H1 (cell line): ENCODE measurements around the gene LIMA1. TPM values are rescaled to one million over a fixed set of nuclear protein-coding genes. Genes with fewer than 3 reads are reported as not detected.

Experiments
- CTCF ChIA-PET: fragments of 300-600 bp; sonication (Branson Sonifier 250); formaldehyde crosslinking; loops from one replicate; lab custom pipeline; 2021; ENCODE audit not compliant: partially characterized antibody; lab: Charles Lee
- POLR2A ChIA-PET: fragments of 300-600 bp; sonication (Branson Sonifier 250); formaldehyde crosslinking; loops from one replicate; lab custom pipeline; 2021; ENCODE audit warnings: inconsistent platforms; ENCODE audit not compliant: partially characterized antibody; lab: Charles Lee
- DNase-seq, 2 experiments: peaks; one replicate each; pipeline versions ENCODE4 v3.0.0 to v3.0.0-alpha.2; 2010 to 2022; ENCODE audit warnings: low spot score in 2 of 2, low read depth in 1 of 2, mixed read lengths in 1 of 2
- FAIRE-seq: peaks from 2 replicates; lab custom pipeline; 2011; peaks lifted over from hg19 to GRCh38; lab: Jason Lieb, UNC
- H2AFZ ChIP-seq: 2 replicates; pipeline ENCODE4 v1.8.1; 2012; ENCODE audit warnings: low read length, inconsistent platforms
- H2AK5ac ChIP-seq: 2 replicates; pipeline ENCODE4 v1.6.1; 2013; ENCODE audit warnings: low read depth, low read length
- H2BK120ac ChIP-seq: replicated peaks from 2 replicates; pipeline ENCODE3; 2013; ENCODE audit warnings: low read depth, low read length, inconsistent platforms
- H2BK12ac ChIP-seq: 2 replicates; pipeline ENCODE4 v1.6.1; 2013; ENCODE audit warnings: low read depth, low read length
- H2BK15ac ChIP-seq: 2 replicates; pipeline ENCODE4 v1.6.1; 2013; ENCODE audit warnings: low read length
- H2BK20ac ChIP-seq: 2 replicates; pipeline ENCODE4 v1.6.1; 2013; ENCODE audit warnings: low read length
- H2BK5ac ChIP-seq: 2 replicates; pipeline ENCODE4 v1.6.1; 2013; ENCODE audit warnings: low read depth, low read length
- H3K14ac ChIP-seq: 2 replicates; pipeline ENCODE4 v1.6.1; 2013; ENCODE audit warnings: inconsistent platforms; ENCODE audit not compliant: insufficient read length
- H3K18ac ChIP-seq: 2 replicates; pipeline ENCODE4 v1.6.1; 2013; ENCODE audit warnings: low read length; ENCODE audit errors: extremely low read depth
- H3K23ac ChIP-seq: 2 replicates; pipeline ENCODE4 v1.6.1; 2013; ENCODE audit warnings: inconsistent platforms; ENCODE audit not compliant: insufficient read length
- H3K23me2 ChIP-seq: 2 replicates; pipeline ENCODE4 v1.6.1; 2013; ENCODE audit warnings: low read depth, low read length
- H3K27ac ChIP-seq: 2 replicates; pipeline ENCODE4 v1.6.1; 2011; ENCODE audit warnings: low read depth, low read length, inconsistent platforms
- H3K27me3 ChIP-seq, 4 experiments: replicated peaks in 1 of 4; 1 replicate in 1 of 4; 2 replicates in 3 of 4; pipeline versions ENCODE4 v1.6.1 to v1.8.1; 2011 to 2013; ENCODE audit warnings: low read length in 3 of 4, mild to moderate bottlenecking in 3 of 4, inconsistent platforms in 2 of 4, mixed read lengths in 2 of 4, moderate library complexity in 1 of 4; ENCODE audit not compliant: control insufficient read depth in 3 of 4, insufficient read depth in 3 of 4; ENCODE audit errors: extremely low read depth in 1 of 4
- H3K36me3 ChIP-seq, 4 experiments: 2 replicates each; pipeline versions ENCODE4 v1.6.1 to v1.8.1; 2011 to 2013; ENCODE audit warnings: mild to moderate bottlenecking in 4 of 4, low read length in 3 of 4, moderate library complexity in 2 of 4, control low read depth in 1 of 4, inconsistent platforms in 1 of 4; ENCODE audit not compliant: insufficient read depth in 4 of 4, control insufficient read depth in 2 of 4
- H3K4ac ChIP-seq: replicated peaks from 2 replicates; pipeline ENCODE3; 2013; ENCODE audit warnings: low read length, low read depth, mixed read lengths, inconsistent platforms; ENCODE audit not compliant: insufficient read length
- H3K4me1 ChIP-seq, 4 experiments: replicated peaks in 1 of 4; 1 replicate in 1 of 4; 2 replicates in 3 of 4; pipeline versions ENCODE4 v1.6.1 to v1.8.1; 2011 to 2013; ENCODE audit warnings: low read length in 3 of 4, inconsistent platforms in 2 of 4, mixed read lengths in 1 of 4; ENCODE audit not compliant: insufficient read depth in 4 of 4, control insufficient read depth in 3 of 4
- H3K4me2 ChIP-seq, 2 experiments: 2 replicates each; pipeline versions ENCODE4 v1.6.1 to v1.8.1; 2011 to 2013; ENCODE audit warnings: low read depth in 2 of 2, low read length in 2 of 2, control low read depth in 1 of 2, inconsistent platforms in 1 of 2, mild to moderate bottlenecking in 1 of 2; ENCODE audit not compliant: insufficient read depth in 1 of 2
- H3K4me3 ChIP-seq, 4 experiments: fragments of 200-600, 300-600 bp in 1 of 4; sonication (generic), shearing (Covaris generic), sonication (Bioruptor Twin) in 1 of 4; 2 replicates each; pipeline versions ENCODE4 v1.5.1 to v1.8.1; 2011 to 2016; ENCODE audit warnings: low read length in 4 of 4, low read depth in 3 of 4, control low read depth in 2 of 4, inconsistent platforms in 2 of 4, mild to moderate bottlenecking in 2 of 4, mixed read lengths in 1 of 4, moderate library complexity in 1 of 4; ENCODE audit not compliant: insufficient read depth in 2 of 4; ENCODE audit errors: extremely low read depth in 1 of 4
- H3K56ac ChIP-seq: replicated peaks from 2 replicates; pipeline ENCODE3; 2013; ENCODE audit warnings: low read depth, mild to moderate bottlenecking, mixed read lengths, low read length, inconsistent platforms; ENCODE audit not compliant: insufficient read length
- H3K79me1 ChIP-seq: 2 replicates; pipeline ENCODE4 v1.6.1; 2013; ENCODE audit warnings: low read depth, low read length, control low read depth
- H3K79me2 ChIP-seq, 2 experiments: 2 replicates each; pipeline versions ENCODE4 v1.6.1 to v1.8.1; 2012 to 2013; ENCODE audit warnings: low read length in 2 of 2, mild to moderate bottlenecking in 2 of 2, inconsistent platforms in 1 of 2; ENCODE audit not compliant: insufficient read depth in 2 of 2, control insufficient read depth in 1 of 2
- H3K9ac ChIP-seq, 4 experiments: replicated peaks in 1 of 4; 1 replicate in 1 of 4; 2 replicates in 3 of 4; pipeline versions ENCODE4 v1.6.1 to v1.8.1; 2011 to 2013; ENCODE audit warnings: low read depth in 3 of 4, low read length in 3 of 4, control low read depth in 2 of 4, mild to moderate bottlenecking in 2 of 4, moderate library complexity in 2 of 4, inconsistent platforms in 1 of 4; ENCODE audit errors: extremely low read depth in 1 of 4
- H3K9me3 ChIP-seq, 2 experiments: 2 replicates each; pipeline versions ENCODE4 v1.6.1 to v1.8.1; 2012 to 2013; ENCODE audit warnings: mild to moderate bottlenecking in 2 of 2, moderate library complexity in 2 of 2, control low read depth in 1 of 2, inconsistent platforms in 1 of 2, low read depth in 1 of 2, low read length in 1 of 2, mixed read lengths in 1 of 2; ENCODE audit not compliant: insufficient read depth in 2 of 2
- H4K20me1 ChIP-seq, 2 experiments: replicated peaks in 1 of 2; 2 replicates each; pipeline versions ENCODE3 to v1.8.1; 2011 to 2013; ENCODE audit warnings: inconsistent platforms in 2 of 2, low read length in 2 of 2, mild to moderate bottlenecking in 1 of 2; ENCODE audit not compliant: insufficient read depth in 2 of 2, control insufficient read depth in 1 of 2
- H4K5ac ChIP-seq: 2 replicates; pipeline ENCODE4 v1.6.1; 2013; ENCODE audit warnings: low read length, low read depth, mixed read lengths, inconsistent platforms; ENCODE audit not compliant: insufficient read length
- H4K8ac ChIP-seq: 2 replicates; pipeline ENCODE4 v1.8.0; 2013; ENCODE audit warnings: mild to moderate bottlenecking, moderate library complexity, low read length, inconsistent platforms; ENCODE audit not compliant: insufficient read depth; ENCODE audit errors: extremely low read depth
- H4K91ac ChIP-seq: replicated peaks from 2 replicates; pipeline ENCODE3; 2013; ENCODE audit warnings: low read length, mixed read lengths, inconsistent platforms; ENCODE audit not compliant: insufficient read length
- EGR1 ChIP-seq: IDR thresholded peaks from 2 replicates; pipeline ENCODE4 v1.6.1; 2011; ENCODE audit warnings: low read depth, low read length, borderline replicate concordance
- HDAC2 ChIP-seq, 2 experiments: fragments of 300-600 bp in 1 of 2; sonication (generic) in 1 of 2; IDR thresholded peaks; 2 replicates each; pipeline ENCODE4 v1.6.1; 2011 to 2012; ENCODE audit warnings: low read depth in 2 of 2, low read length in 2 of 2, mild to moderate bottlenecking in 2 of 2, moderate library complexity in 2 of 2, borderline replicate concordance in 1 of 2, inconsistent platforms in 1 of 2
- JUND ChIP-seq: IDR thresholded peaks from 2 replicates; pipeline ENCODE4 v1.6.1; 2011; ENCODE audit warnings: mild to moderate bottlenecking, improper control_type of control experiment, low read length
- NRF1 ChIP-seq: IDR thresholded peaks from 2 replicates; pipeline ENCODE4 v1.6.1; 2011; ENCODE audit warnings: mild to moderate bottlenecking, low read depth, low read length, improper control_type of control experiment
- PHF8 ChIP-seq: fragments of 200-600 bp; sonication (generic); conservative IDR thresholded peaks from 2 replicates; pipeline ENCODE4 v1.7.1; 2012; ENCODE audit warnings: low read depth, mild to moderate bottlenecking, inconsistent platforms, low read length, moderate library complexity
- SAP30 ChIP-seq: fragments of 300-600 bp; sonication (generic); IDR thresholded peaks from 2 replicates; pipeline ENCODE4 v1.7.1; 2012; ENCODE audit warnings: low read length, moderate library complexity, mild to moderate bottlenecking, inconsistent platforms; ENCODE audit not compliant: insufficient read depth, insufficient replicate concordance
- TAF1 ChIP-seq: IDR thresholded peaks from 2 replicates; pipeline ENCODE4 v1.6.1; 2011; ENCODE audit warnings: mild to moderate bottlenecking, low read depth, low read length
- YY1 ChIP-seq: IDR thresholded peaks from 2 replicates; pipeline ENCODE4 v1.6.1; 2011; ENCODE audit warnings: low read depth, mild to moderate bottlenecking, low read length
- WGBS, 2 experiments: shearing (Covaris generic) in 1 of 2; methylation state at CpG; one replicate each; pipeline versions ENCODE4 v1.1.6 to v1.1.7; 2013 to 2015; ENCODE audit warnings: low lambda C conversion rate in 2 of 2, mixed read lengths in 2 of 2, inconsistent platforms in 1 of 2, low coverage in 1 of 2, missing lambda C conversion rate in 1 of 2; ENCODE audit not compliant: insufficient replicate concordance in 2 of 2, insufficient coverage in 1 of 2, insufficient read length in 1 of 2; ENCODE audit errors: extremely low coverage in 1 of 2, missing lambda C conversion rate in 1 of 2; 5-methylcytosine and 5-hydroxymethylcytosine counted together
- polyA plus RNA-seq, 7 experiments: library from polyadenylated mRNA; depleted of rRNA in 3 of 7; stranded (reverse) in 5 of 7; unstranded in 2 of 7; fragments of >200 nt in 5 of 7; fragments of 200-250 nt in 2 of 7; gene quantifications; 1 replicate in 5 of 7; 2 replicates in 1 of 7; 4 replicates in 1 of 7; pipeline versions ENCODE4 v1.2.1 to v1.2.3, GENCODE V29; 2011 to 2013; ENCODE audit warnings: missing spikeins in 2 of 7, mixed read lengths in 2 of 7
- total RNA-seq: library from RNA; stranded (reverse); fragmentation: NEBNext Ultra II Directional; extraction: Animal tissue kit (Norgen Biotek cat#: 25700); gene quantifications from 2 replicates; pipeline ENCODE4 v1.2.1, GENCODE V29; 2021
- TF ChIP-seq, protein P1 (sequence below): IDR thresholded peaks from 2 replicates; pipeline ENCODE4 v1.6.1; 2012; ENCODE audit warnings: inconsistent platforms

LIMA1 gene
- total and polyA plus RNA-seq, 2 of the 8 experiments (the other 6 are each of a cell fraction or from before 2014, with no cell fraction given) = 12.7 to 47.6 TPM

DNA sequence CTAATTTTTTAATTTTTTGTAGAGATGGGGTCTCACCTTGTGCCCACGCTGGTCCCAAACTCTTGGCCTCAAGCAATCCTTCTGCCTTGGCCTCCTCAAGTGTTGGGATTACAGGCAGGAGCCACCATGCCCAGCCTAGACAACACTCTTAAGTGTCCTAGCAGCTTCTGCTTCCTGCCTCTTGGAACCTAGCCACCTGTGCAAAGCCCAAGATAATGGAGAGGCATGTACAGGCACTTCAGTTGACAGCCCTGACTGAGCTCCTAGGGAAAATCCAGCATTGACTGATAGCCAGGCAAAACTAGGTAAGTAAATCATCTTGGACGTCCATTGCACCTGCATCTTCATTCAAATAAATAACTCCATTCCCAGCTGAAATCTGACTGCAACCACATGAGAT lies 155.8 kb downstream of the LIMA1 start:
- TF ChIP-seq JUND = no peak
- no peak for TF ChIP-seq PHF8
- TF ChIP-seq HDAC2 (IDR thresholded peaks at IDR 0.05; ENCODE audit: borderline replicate concordance in 1 of 2, low read depth in 2 of 2, low read length in 2 of 2) = no peak
- no peak for TF ChIP-seq SAP30
- TF ChIP-seq EGR1 = no peak
- TF ChIP-seq YY1 = no peak
- TF ChIP-seq, protein P1, sequence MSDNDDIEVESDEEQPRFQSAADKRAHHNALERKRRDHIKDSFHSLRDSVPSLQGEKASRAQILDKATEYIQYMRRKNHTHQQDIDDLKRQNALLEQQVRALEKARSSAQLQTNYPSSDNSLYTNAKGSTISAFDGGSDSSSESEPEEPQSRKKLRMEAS = no peak
- TF ChIP-seq TAF1 = no peak
- no peak for TF ChIP-seq NRF1
- Histone ChIP-seq H3K23me2 (no peaks in the 10 kb centered on the region), H3K4me2 (no peak overlapping the region), H3K36me3 (peaks cover 11 to 31% (median 19%) of the 10 kb centered on the region in 4 experiments; a peak in 7 of 8 replicates), H3K4me1 (no peaks in the 10 kb centered on the region), H3K27ac (no peak overlapping the region), H3K79me1 (no peaks in the 10 kb centered on the region), H3K9me3 (no peaks in the 10 kb centered on the region), H2BK15ac (no peak overlapping the region), H3K56ac (no peak overlapping the region), H2BK5ac (no peak overlapping the region), H2AK5ac (no peak overlapping the region), H3K4ac (no peak overlapping the region), H3K27me3 (no peaks in the 10 kb centered on the region), H2AFZ (no peak overlapping the region), H4K8ac (no peak overlapping the region), H3K18ac (no peak overlapping the region), H3K9ac (no peak overlapping the region), H2BK120ac (no peak overlapping the region), H3K4me3 (no peak overlapping the region), H3K79me2 (no peaks in the 10 kb centered on the region), H4K5ac (no peak overlapping the region), H3K23ac (no peak overlapping the region), H2BK12ac (no peak overlapping the region), H3K14ac (no peak overlapping the region), H4K91ac (no peak overlapping the region), H2BK20ac (no peak overlapping the region), H4K20me1 (peaks cover 0 to 2% of the 10 kb centered on the region in 2 experiments)
- ChIA-PET POLR2A (interaction anchor here (0.9 to 4.2 kb wide), 7 partner anchors 11 to 39 kb away, joined by 3 to 19 read pairs (median 6); partner anchors contain the start of genes CERS5, COX14 and GPD1), CTCF (interaction anchor here (0.7 to 32.9 kb wide), 7 partner anchors 9 to 187 kb away, joined by 3 to 625 read pairs (median 5); partner anchors contain the start of genes COX14 and SMARCD1)
- FAIRE-seq (no peak), DNase-seq (no peak)
- 91% methylated on average over 2 of the region's 2 CpGs; no CpG with 5 or more reads in 1 of the 2 experiments for WGBS, 2 experiments
